GM19193 (cell line): ENCODE data around the gene ASNSD1.

Experiments used
- POLR2A ChIP-seq: IDR thresholded peaks from 4 replicates; pipeline ENCODE4 v1.6.1; 2011; ENCODE audit not compliant: insufficient read depth, insufficient read length; ENCODE audit errors: extremely low read depth

Gene ASNSD1

GRCh38 chr2:189661148-189661956, at the start of gene ASNSD1:
Gene ASNSD1 (plus strand): TSS chr2:189661459. CDS start chr2:189666133, 4,674 bp downstream.
- peak; percentile 96 for TF ChIP-seq POLR2A

GRCh38 chr2:189613077-189613636, 48.1 kb upstream of the ASNSD1 start:
- no peak for TF ChIP-seq POLR2A

GRCh38 chr2:189613650-189614420, 47.4 kb upstream of the ASNSD1 start:
- TF ChIP-seq POLR2A: no peak

- no peak for TF ChIP-seq POLR2A
Observed at GRCh38 chr2:189614585-189614984, 46.7 kb upstream of the ASNSD1 start.

- no peak for TF ChIP-seq POLR2A
Observed at GRCh38 chr2:189618197-189618596, 43.1 kb upstream of the ASNSD1 start.

- TF ChIP-seq POLR2A: no peak
Observed at GRCh38 chr2:189621781-189622180, 39.5 kb upstream of the ASNSD1 start.

GRCh38 chr2:189623049-189623448, 38.2 kb upstream of the ASNSD1 start:
- no peak for TF ChIP-seq POLR2A

GRCh38 chr2:189624648-189625355, 36.5 kb upstream of the ASNSD1 start:
- TF ChIP-seq POLR2A: no peak

- no peak for TF ChIP-seq POLR2A
Observed at GRCh38 chr2:189625636-189626035, 35.6 kb upstream of the ASNSD1 start.

- no peak for TF ChIP-seq POLR2A
Observed at GRCh38 chr2:189627789-189628188, 33.5 kb upstream of the ASNSD1 start.

GRCh38 chr2:189628817-189629530, 32.3 kb upstream of the ASNSD1 start:
- TF ChIP-seq POLR2A: no peak

GRCh38 chr2:189629531-189630453, 31.5 kb upstream of the ASNSD1 start:
- no peak for TF ChIP-seq POLR2A

- TF ChIP-seq POLR2A: no peak
Observed at GRCh38 chr2:189631849-189632248, 29.4 kb upstream of the ASNSD1 start.
